HG02642 (cell line): ENCODE results near the gene GAP43.

Experiments used
- ATAC-seq: cut with Tn5 transposase; IDR thresholded peaks from one replicate; pipeline ENCODE4 v1.9.1; 2021; ENCODE audit warnings: mild to moderate bottlenecking; ENCODE audit not compliant: unreplicated experiment, poor library complexity

The GAP43 gene

GRCh38 chr3:115692887-115693524 is 69.7 kb downstream of the GAP43 start:
- ATAC-seq, result peak; percentile 95

- no peak for ATAC-seq
Measured at GRCh38 chr3:115693868-115694267, 70.6 kb downstream of the GAP43 start.

- ATAC-seq, result no peak
Measured at GRCh38 chr3:115695090-115695489, 71.8 kb downstream of the GAP43 start.

- ATAC-seq, result no peak
Measured at GRCh38 chr3:115697263-115698053, 74.1 kb downstream of the GAP43 start.

- ATAC-seq, result no peak
Measured at GRCh38 chr3:115698851-115699591, 75.7 kb downstream of the GAP43 start.

- no peak for ATAC-seq
Measured at GRCh38 chr3:115699706-115700105, 76.4 kb downstream of the GAP43 start.

- ATAC-seq, result no peak
Measured at GRCh38 chr3:115702598-115702997, 79.3 kb downstream of the GAP43 start.

- no peak for ATAC-seq
Measured at GRCh38 chr3:115704661-115705338, 81.5 kb downstream of the GAP43 start.

GRCh38 chr3:115706311-115706829 is 83.1 kb downstream of the GAP43 start:
- ATAC-seq, result no peak

GRCh38 chr3:115708540-115708939 is 85.2 kb downstream of the GAP43 start:
- no peak for ATAC-seq

GRCh38 chr3:115709093-115709492 is 85.8 kb downstream of the GAP43 start:
- no peak for ATAC-seq

- no peak for ATAC-seq
Measured at GRCh38 chr3:115709931-115710330, 86.6 kb downstream of the GAP43 start.

- ATAC-seq, result no peak
Measured at GRCh38 chr3:115710799-115711198, 87.5 kb downstream of the GAP43 start.

- no peak for ATAC-seq
Measured at GRCh38 chr3:115712871-115713270, 89.6 kb downstream of the GAP43 start.

GRCh38 chr3:115713284-115713683 is 90.0 kb downstream of the GAP43 start:
- ATAC-seq, result no peak

- no peak for ATAC-seq
Measured at GRCh38 chr3:115715241-115715745, 92.0 kb downstream of the GAP43 start.

GRCh38 chr3:115720983-115721382 is 97.7 kb downstream of the GAP43 start:
- no peak for ATAC-seq

- no peak for ATAC-seq
Measured at GRCh38 chr3:115725800-115726199, 102.5 kb downstream of the GAP43 start.

- ATAC-seq, result no peak
Measured at GRCh38 chr3:115727135-115727534, 103.8 kb downstream of the GAP43 start.

- no peak for ATAC-seq
Measured at GRCh38 chr3:115728013-115728412, 104.7 kb downstream of the GAP43 start.
